ENCODE data around the gene CDH15. TPM values are rescaled to one million over a fixed set of nuclear protein-coding genes. Genes with fewer than 3 reads are reported as not detected.

CDH15 gene
- total RNA-seq, 2 donors from 2014 or later = 0.09 TPM; not detected in 1

GRCh38 chr16:89138843-89139520 is 32.6 kb upstream of the CDH15 start:
- ATAC-seq (no peak), DNase-seq (no peak)
- intact Hi-C loops (cut with DNase I) = no loop called here

DNA sequence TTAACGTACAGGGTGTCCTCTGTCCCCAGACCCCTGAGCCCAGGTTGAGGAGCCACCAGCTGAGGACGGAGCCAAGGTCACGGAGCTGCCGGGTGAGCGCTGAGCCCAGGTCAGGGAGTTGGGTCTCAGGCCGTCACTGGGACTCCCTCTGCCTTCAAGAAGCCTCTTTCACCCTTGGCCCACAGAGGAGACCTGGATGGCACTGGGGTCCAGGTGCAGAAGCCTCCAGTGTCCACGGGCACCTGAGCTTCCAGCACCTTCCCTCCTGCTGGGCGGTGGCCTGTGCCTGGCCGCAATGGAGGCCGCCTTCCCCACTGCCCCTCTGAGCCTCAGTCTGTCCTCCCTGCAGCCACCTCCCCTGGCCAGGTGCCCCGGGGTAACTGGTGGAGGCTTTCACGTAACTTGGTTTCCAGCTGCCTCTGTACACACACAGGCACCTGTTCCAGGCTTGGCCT is 31.6 kb upstream of the CDH15 start:
- intact Hi-C loops (cut with DNase I) = no loop called here
- ATAC-seq = no peak
- DNase-seq = no peak

GRCh38 chr16:89140401-89140800 is 31.1 kb upstream of the CDH15 start:
- DNase-seq (no peak), ATAC-seq (no peak)
- intact Hi-C loops (cut with DNase I) = no loop called here

GRCh38 chr16:89140981-89141883 is 30.3 kb upstream of the CDH15 start:
- intact Hi-C loops (cut with DNase I) = no loop called here
- DNase-seq = peak; percentile 15
- no peak for ATAC-seq

- peak; percentile 8 for DNase-seq
- no peak for ATAC-seq
These were observed 29.7 kb upstream of the CDH15 start for GRCh38 chr16:89141884-89142267.

GRCh38 chr16:89142474-89143195 is 28.9 kb upstream of the CDH15 start:
- no peak for ATAC-seq
- no peak for DNase-seq
- intact Hi-C loops (cut with DNase I) = no loop called here

More at GRCh38 chr16:89141884-89142267, 29.7 kb upstream of the CDH15 start:
- intact Hi-C loops (cut with DNase I) = no loop called here

DNA sequence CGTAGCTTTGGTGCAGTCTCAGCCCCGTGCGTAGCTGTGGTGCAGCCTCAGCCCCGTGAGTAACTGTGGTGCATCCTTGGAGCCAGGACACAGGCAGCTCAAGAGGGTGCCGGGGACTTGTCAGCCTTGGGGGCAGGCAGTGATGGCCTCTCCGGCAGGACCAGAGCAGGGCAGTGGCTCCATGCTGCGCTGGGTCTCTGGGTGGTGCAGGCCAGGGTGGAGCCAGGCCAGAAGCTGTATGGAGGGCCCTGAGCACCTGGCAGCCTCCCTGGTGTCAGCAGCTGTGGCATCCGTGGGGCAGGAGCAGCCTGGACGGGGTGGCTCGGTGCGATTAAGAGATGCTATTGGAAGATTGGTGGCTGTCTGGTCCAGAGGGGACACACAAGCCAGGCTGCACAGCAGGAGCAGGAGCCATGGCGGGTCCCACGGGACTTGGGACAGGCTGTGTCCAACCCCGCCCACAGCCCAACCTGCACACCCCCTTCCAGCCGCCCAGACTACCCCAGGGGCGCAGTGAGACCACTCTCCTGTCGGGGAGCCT is 28.3 kb upstream of the CDH15 start:
- intact Hi-C loops (cut with DNase I) = no loop called here
- no peak for DNase-seq
- ATAC-seq = no peak

- no peak for ATAC-seq
- DNase-seq = no peak
- intact Hi-C loops (cut with DNase I) = no loop called here
These were observed 27.5 kb upstream of the CDH15 start for GRCh38 chr16:89143911-89144675.

DNA sequence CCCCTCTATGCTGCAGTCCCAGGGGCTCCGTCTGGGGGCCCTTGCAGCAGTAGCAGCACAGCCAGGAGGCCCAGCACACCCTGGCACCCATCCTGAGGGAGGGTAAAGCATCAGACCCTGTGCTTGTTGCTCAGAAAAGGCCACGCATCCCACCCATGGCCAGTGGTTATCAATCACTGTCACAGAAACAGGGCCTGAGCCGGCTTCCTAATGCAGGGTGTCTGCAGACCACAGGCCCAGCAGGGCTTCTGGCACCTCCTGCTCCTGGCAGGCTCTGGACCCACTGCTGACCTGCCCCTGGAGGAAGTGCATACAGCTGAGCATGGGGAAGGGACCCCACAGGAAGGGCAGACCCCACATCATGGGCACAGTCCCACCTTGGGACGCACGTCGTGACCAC is 26.9 kb upstream of the CDH15 start:
- DNase-seq = no peak
- intact Hi-C loops (cut with DNase I) = no loop called here
- no peak for ATAC-seq

GRCh38 chr16:89145406-89146161 is 26.0 kb upstream of the CDH15 start:
- no peak for DNase-seq
- intact Hi-C loops (cut with DNase I) = no loop called here
- ATAC-seq = no peak

GRCh38 chr16:89146211-89147005 is 25.1 kb upstream of the CDH15 start:
- intact Hi-C loops (cut with DNase I) = no loop called here
- ATAC-seq (no peak), DNase-seq (no peak)

DNA sequence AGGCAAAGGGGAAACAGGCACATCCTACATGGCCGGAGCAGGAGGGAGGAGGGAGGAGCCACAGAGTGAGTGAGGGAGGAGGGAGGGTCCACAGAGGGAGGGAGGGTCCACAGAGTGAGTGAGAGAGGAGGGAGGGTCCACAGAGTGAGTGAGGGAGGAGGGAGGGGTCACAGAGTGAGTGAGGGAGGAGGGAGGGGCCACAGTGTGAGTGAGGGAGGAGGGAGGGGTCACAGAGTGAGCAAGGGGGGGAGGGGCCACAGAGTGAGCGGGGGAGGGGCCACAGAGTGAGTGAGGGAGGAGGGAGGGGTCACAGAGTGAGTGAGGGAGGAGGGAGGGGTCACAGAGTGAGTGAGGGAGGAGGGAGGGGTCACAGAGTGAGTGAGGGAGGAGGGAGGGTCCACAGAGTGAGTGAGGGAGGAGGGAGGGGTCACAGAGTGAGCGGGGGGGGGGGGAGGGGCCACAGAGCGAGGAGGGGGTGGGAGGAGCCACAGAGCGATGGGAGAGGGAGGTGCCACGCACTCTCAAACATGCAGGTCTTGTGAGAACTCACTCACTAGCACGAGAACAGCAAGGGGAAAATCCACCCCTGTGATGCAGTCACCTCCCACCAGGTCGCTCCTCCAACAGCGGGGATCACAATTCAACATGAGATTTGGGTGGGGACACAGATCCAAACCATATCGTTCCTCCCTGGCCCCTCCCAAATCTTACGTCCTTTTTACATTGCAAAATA is 24.3 kb upstream of the CDH15 start:
- DNase-seq (no peak), ATAC-seq (no peak)
- intact Hi-C loops (cut with DNase I) = no loop called here

- no peak for ATAC-seq
- intact Hi-C loops (cut with DNase I) = no loop called here
- no peak for DNase-seq
These were observed 22.2 kb upstream of the CDH15 start for GRCh38 chr16:89149386-89149785.

DNA sequence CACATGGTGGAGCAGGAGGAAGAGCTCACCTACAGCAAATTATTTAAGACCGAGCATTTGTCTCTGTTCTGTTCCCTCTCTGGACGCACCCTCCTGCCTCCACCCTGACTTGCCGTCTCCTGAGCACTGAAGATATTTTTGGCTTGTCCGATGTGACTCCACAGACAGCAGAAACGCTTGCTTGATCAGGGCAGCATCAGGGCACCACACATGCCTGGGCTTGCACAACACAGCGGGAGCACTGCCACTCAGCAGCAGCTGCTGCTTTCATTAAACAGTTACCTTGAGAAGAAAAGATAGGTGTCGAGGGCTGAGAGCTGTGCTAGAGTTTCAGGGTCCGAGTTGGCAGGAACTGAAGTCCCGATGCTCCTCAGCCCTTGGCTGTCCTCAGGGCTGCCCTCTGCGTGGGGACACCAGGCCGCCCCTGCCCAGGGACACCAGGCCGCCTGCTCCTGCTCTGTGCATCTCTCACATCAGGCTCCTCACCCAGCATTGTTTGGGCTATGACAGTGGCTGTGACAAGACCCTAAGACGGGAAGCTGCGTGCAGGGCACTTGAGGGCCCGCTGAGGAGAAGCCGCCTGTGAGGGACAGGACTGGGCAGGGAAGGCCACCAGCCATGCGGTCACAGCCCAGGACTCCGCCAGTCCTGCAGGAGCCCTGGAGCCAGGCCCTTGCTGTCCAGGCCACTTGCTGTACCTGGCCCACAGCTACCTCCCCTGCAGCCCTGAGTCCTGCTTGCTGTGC is 21.3 kb upstream of the CDH15 start:
- intact Hi-C loops (cut with DNase I) = no loop called here

DNA sequence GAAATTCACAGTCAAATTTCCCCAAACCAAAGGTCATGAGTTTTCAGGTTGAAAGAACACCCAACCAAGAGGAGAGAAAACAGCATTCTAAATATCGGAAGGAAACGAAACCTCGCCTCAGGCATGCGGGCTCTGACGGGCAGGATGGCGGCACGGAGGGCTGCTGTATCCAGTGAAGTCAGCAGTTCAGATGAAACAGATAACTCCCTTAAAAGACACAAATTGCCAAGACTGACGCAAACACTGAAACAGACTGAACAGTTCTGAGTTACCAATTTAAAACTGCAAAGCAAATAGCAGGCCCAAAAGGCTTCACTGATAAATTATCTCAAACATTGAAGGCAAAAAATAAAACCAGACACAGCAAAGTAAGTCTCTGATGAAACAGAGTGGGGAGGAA is 20.6 kb upstream of the CDH15 start:
- ATAC-seq (no peak), DNase-seq (no peak)
- intact Hi-C loops (cut with DNase I) = no loop called here

More for the DNA sequence above, 21.3 kb upstream of the CDH15 start:
- DNase-seq = no peak
- ATAC-seq = no peak
